Large intestine (tissue), 3 donors: Measurements from ENCODE around the gene SPATA4. TPM values are rescaled to one million over a fixed set of nuclear protein-coding genes. Genes with fewer than 3 reads are reported as not detected.

Experiments used
- DNase-seq, 2 donors: peaks; one replicate each; pipeline versions ENCODE4 v3.0.0 to v3.0.0-alpha.2; 2013
- H3K27ac ChIP-seq: one replicate; pipeline ENCODE4 v1.5.1; 2013; ENCODE audit warnings: low read length
- H3K27me3 ChIP-seq: 2 replicates; pipeline ENCODE4 v1.6.1; 2013; ENCODE audit warnings: low read length; ENCODE audit not compliant: control insufficient read depth, insufficient read depth
- H3K36me3 ChIP-seq: 2 replicates; pipeline ENCODE4 v1.6.1; 2013; ENCODE audit warnings: low read length; ENCODE audit not compliant: control insufficient read depth, insufficient read depth
- H3K4me1 ChIP-seq: one replicate; pipeline ENCODE4 v1.6.1; 2013; ENCODE audit warnings: low read length; ENCODE audit not compliant: control insufficient read depth, insufficient read depth
- H3K4me3 ChIP-seq: one replicate; pipeline ENCODE4 v1.5.1; 2013; ENCODE audit warnings: low read length
- H3K9me3 ChIP-seq: one replicate; pipeline ENCODE4 v1.6.1; 2013; ENCODE audit warnings: mild to moderate bottlenecking, low read depth, low read length, moderate library complexity; ENCODE audit not compliant: control insufficient read depth
- WGBS: methylation state at CpG from one replicate; pipeline ENCODE4 v1.1.5; 2013; ENCODE audit warnings: low lambda C conversion rate; ENCODE audit not compliant: insufficient coverage; 5-methylcytosine and 5-hydroxymethylcytosine counted together
- polyA plus RNA-seq: library from polyadenylated mRNA; unstranded; fragments of 120-200 nt; gene quantifications from one replicate; pipeline ENCODE4 v1.2.1, GENCODE V29; 2013

SPATA4 gene
- polyA plus RNA-seq, 1 donor = 0.09 TPM

DNA sequence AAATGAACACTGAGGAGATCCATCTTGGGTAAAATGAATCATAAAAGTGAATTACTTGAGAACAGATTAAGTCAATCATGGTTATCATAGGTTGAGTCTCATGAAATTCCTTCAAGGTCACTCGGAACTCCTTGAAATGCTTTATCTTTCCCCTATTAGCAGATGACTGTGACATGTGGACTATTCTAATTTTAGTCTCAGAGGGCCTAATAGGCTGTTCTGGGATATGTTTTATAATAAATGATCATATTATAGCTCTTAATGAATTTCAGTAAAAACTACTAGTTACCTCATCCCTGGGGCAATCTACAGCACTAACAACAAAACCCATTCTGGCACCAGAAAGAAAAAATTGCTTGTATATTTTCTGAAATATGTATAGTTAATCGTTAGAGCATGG is 44.7 kb downstream of the SPATA4 start:
- no peak overlapping the region for H3K27ac ChIP-seq
- H3K4me3 ChIP-seq = no peak overlapping the region
- no peak for DNase-seq
- no peaks in the 10 kb centered on the region for H3K4me1 ChIP-seq
- H3K27me3 ChIP-seq = no peaks in the 10 kb centered on the region
- H3K9me3 ChIP-seq = no peaks in the 10 kb centered on the region
- no CpG with 5 or more reads among the region's 2 CpGs for WGBS
- no peaks in the 10 kb centered on the region for H3K36me3 ChIP-seq

DNA sequence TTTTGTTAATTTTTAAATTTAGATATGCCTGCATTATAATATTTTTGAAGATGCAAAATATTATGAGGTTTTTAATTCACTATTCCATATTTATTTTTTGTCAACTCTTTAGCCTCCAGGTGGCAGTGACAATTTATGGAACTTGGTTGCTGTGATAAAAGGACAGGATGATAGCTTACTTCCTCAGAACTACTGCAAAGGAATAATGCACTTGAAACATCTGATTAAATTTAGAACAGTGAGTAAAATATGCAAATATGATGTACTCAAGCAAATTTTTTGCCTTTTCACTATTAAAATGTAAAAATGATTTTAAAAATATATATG is 45.1 kb downstream of the SPATA4 start:
- Histone ChIP-seq H3K9me3 (no peaks in the 10 kb centered on the region), H3K27me3 (no peaks in the 10 kb centered on the region), H3K36me3 (no peaks in the 10 kb centered on the region), H3K4me3 (no peak overlapping the region), H3K27ac (no peak overlapping the region), H3K4me1 (no peaks in the 10 kb centered on the region)
- DNase-seq = no peak

DNA sequence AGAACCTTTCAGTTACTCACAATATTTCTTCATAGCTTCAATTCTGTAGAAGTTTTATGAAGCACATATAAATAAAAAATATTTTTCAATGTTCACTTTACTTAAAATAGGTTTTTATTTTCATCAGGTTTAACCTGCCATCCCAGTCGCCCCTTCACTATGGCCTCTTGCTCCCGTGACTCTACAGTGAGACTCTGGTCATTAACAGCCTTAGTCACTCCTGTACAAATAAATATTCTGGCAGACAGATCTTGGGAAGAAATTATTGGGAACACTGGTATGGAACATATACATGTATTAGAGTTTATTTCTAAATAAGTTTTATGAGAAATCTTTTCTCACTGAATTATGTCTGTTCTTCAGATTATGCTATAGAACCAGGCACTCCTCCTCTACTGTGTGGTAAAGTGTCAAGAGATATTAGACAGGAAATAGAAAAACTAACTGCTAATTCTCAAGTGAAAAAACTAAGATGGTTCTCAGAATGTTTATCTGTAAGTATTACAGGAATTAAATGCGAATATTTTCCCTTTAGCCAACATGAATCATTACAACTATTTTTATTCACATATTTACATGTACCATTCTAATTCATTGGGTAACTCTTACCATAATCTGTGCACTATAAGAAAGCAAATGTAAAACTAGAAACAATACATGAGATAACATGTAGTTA is 45.6 kb downstream of the SPATA4 start:
- Histone ChIP-seq H3K27ac (no peak overlapping the region), H3K27me3 (no peaks in the 10 kb centered on the region)
- WGBS = 100% methylated on average over 1 of the region's 3 CpGs

DNA sequence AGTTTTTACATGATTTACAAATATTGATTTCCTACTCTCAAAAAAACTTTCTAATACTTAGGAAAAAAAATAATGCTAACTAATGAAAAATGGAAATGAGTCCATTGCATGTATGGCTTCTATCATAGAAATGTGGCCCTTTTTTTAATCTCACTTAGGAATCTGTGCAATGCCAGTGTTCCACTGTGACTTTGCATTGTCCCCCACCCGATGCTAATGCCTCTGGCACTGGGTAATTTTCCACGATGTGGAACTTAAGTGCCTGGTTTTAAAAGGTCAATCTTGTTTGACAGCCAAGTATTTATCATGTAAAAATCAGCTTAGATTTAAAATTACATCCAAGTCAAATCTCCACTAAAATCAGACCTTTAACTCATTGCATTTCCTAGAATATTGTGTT is 53.1 kb downstream of the SPATA4 start:
- no peaks in the 10 kb centered on the region for H3K36me3 ChIP-seq
- H3K4me1 ChIP-seq = no peaks in the 10 kb centered on the region
- H3K27me3 ChIP-seq = no peaks in the 10 kb centered on the region
- no CpG with 5 or more reads among the region's 2 CpGs for WGBS
- no peak overlapping the region for H3K4me3 ChIP-seq
- no peak overlapping the region for H3K27ac ChIP-seq
- H3K9me3 ChIP-seq = no peaks in the 10 kb centered on the region
- DNase-seq = no peak

More for the DNA sequence above, 45.6 kb downstream of the SPATA4 start:
- no peaks in the 10 kb centered on the region for H3K36me3 ChIP-seq
- H3K9me3 ChIP-seq = no peaks in the 10 kb centered on the region
- H3K4me3 ChIP-seq = no peak overlapping the region
- DNase-seq = no peak
- no peaks in the 10 kb centered on the region for H3K4me1 ChIP-seq

DNA sequence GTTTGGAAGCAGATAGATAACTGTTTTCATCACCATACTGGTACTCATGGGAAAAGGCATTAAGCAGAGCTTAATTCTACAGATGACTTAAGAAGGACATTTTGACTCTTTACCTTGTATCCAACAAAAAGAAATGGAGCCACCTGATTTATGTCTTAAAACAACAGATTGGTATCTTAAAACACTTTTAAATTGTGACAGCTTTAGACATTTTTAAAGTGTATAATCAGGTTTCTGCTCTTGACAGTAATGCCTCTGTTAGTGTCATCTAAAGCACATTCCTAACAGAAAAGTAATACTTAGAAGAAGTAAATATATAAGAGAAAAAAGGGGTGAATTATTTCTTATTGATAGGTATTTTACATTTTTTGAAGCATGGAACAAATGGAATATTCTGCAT is 55.9 kb downstream of the SPATA4 start:
- Histone ChIP-seq H3K4me3 (no peak overlapping the region), H3K27me3 (no peaks in the 10 kb centered on the region), H3K4me1 (no peaks in the 10 kb centered on the region), H3K36me3 (no peaks in the 10 kb centered on the region), H3K27ac (no peak overlapping the region), H3K9me3 (no peaks in the 10 kb centered on the region)
- DNase-seq = no peak

DNA sequence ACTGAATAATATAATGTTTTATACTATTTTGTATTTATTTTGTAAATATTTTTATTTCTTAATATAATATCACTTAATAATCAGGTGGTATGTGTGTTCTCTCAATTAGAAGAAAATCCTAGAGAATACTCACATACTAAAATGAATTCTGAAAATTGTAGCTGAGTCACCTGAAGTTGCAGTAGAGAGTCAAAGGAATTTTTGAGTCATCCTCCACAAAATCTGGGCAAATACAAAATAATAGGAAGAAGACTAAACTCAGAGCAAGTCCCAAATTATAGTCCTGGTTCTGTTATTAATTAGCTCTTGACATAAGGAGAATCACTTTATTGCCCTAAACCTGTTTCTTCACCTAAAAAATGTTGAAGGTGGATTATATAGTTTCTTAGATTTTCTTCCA is 57.8 kb downstream of the SPATA4 start:
- Histone ChIP-seq H3K4me3 (no peak overlapping the region), H3K9me3 (no peaks in the 10 kb centered on the region)
- no peak for DNase-seq

DNA sequence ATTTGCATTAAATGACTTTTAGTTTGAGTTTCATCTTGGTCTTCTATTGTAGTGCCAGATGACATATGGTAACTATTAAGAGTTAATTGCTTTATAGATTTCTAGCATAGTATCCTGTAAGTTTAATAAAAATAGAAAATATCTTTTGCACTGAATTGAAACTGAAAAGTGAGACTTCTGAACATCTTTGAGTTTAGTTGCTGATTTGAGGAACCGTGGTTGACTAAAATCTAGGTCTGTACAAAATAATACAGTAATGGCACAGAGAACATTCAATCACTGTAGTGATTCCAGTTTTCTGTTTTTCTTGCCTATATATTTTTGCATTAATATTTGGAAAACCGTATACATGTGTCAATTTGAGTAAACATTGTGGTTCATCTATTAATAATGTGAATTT is 60.7 kb downstream of the SPATA4 start:
- Histone ChIP-seq H3K9me3 (no peaks in the 10 kb centered on the region), H3K4me1 (no peaks in the 10 kb centered on the region), H3K36me3 (no peaks in the 10 kb centered on the region), H3K27me3 (no peaks in the 10 kb centered on the region), H3K27ac (no peak overlapping the region), H3K4me3 (no peak overlapping the region)
- DNase-seq = no peak
- 83% methylated on average over 1 of the region's 2 CpGs for WGBS

More for the DNA sequence above, 57.8 kb downstream of the SPATA4 start:
- no peaks in the 10 kb centered on the region for H3K27me3 ChIP-seq
- H3K36me3 ChIP-seq = no peaks in the 10 kb centered on the region
- H3K4me1 ChIP-seq = no peaks in the 10 kb centered on the region
- no peak overlapping the region for H3K27ac ChIP-seq

Other genes starting within 250 kb of the SPATA4 start
- gene WDR17, start 129.7 kb downstream of the SPATA4 start, polyA plus RNA-seq = 3.2 TPM
- 0.22 TPM for gene ASB5, start 73.6 kb upstream of the SPATA4 start, polyA plus RNA-seq
- 60.2 TPM for gene SPCS3, start 124.4 kb upstream of the SPATA4 start, polyA plus RNA-seq